PC-3 (cell line): ENCODE measurements around the gene HOMEZ. TPM values are rescaled to one million over a fixed set of nuclear protein-coding genes. Genes with fewer than 3 reads are reported as not detected.
A peak's percentile ranks its signal among the peaks of the same experiment; 100 is the strongest.

Source experiments
- ATAC-seq: fragments of 200-7000 bp; cut with Tn5 transposase; 2 replicates; pipeline ENCODE4 v1.9.1; 2020; ENCODE audit warnings: mild to moderate bottlenecking, moderate library complexity
- BruUV-seq: library from RNA; stranded (reverse); fragments of 400-500 nt; replicated peaks from 2 replicates; lab custom pipeline; 2021; lab: Mats Ljungman, UMichigan
- CTCF ChIA-PET: fragments of 300-600 bp; sonication (Branson Sonifier 250); formaldehyde crosslinking; loops from one replicate; lab custom pipeline; 2022; ENCODE audit warnings: antibody characterized with exemption; lab: Charles Lee
- POLR2A ChIA-PET: fragments of 300-600 bp; sonication (Branson Sonifier 250); formaldehyde crosslinking; loops from one replicate; lab custom pipeline; 2022; ENCODE audit warnings: antibody characterized with exemption; ENCODE audit not compliant: unreplicated experiment; lab: Charles Lee
- DNase-seq: peaks from one replicate; pipeline ENCODE4 v3.0.0-alpha.2; 2015
- H2AFZ ChIP-seq: fragments of 300-600 bp; sonication (generic); 2 replicates; pipeline ENCODE4 v1.6.0; 2016; ENCODE audit warnings: antibody characterized with exemption, low read length
- H3F3A ChIP-seq: fragments of 300-600 bp; sonication (generic); one replicate; pipeline ENCODE4 v1.6.0; 2017; ENCODE audit warnings: antibody characterized with exemption, low read length, control low read depth, mild to moderate bottlenecking; ENCODE audit not compliant: unreplicated experiment
- H3K27ac ChIP-seq: fragments of 300-600 bp; sonication (generic); 2 replicates; pipeline ENCODE4 v1.5.1; 2016; ENCODE audit warnings: mild to moderate bottlenecking, low read length
- H3K27me3 ChIP-seq: fragments of 300-600 bp; sonication (generic); 2 replicates; pipeline ENCODE4 v1.6.1; 2016; ENCODE audit warnings: low read length, mixed read lengths
- H3K36me3 ChIP-seq: fragments of 300-600 bp; sonication (generic); 2 replicates; pipeline ENCODE4 v1.6.1; 2016; ENCODE audit warnings: low read depth, mixed run types, low read length, mixed read lengths
- H3K4me1 ChIP-seq: fragments of 300-600 bp; sonication (generic); 2 replicates; pipeline ENCODE4 v1.5.1; 2016; ENCODE audit warnings: low read length; ENCODE audit not compliant: insufficient read depth
- H3K4me2 ChIP-seq: fragments of 300-600 bp; sonication (generic); 2 replicates; pipeline ENCODE4 v1.6.0; 2016; ENCODE audit warnings: low read length
- H3K4me3 ChIP-seq: fragments of 300-600 bp; sonication (generic); 2 replicates; pipeline ENCODE4 v1.5.1; 2016; ENCODE audit warnings: mild to moderate bottlenecking, low read length, mixed read lengths
- H3K79me2 ChIP-seq: fragments of 300-600 bp; sonication (generic); 2 replicates; pipeline ENCODE4 v1.6.1; 2017; ENCODE audit warnings: low read length, mixed read lengths
- H3K9ac ChIP-seq: fragments of 300-600 bp; sonication (generic); 2 replicates; pipeline ENCODE4 v1.6.0; 2016; ENCODE audit warnings: mild to moderate bottlenecking, low read length
- H3K9me2 ChIP-seq: fragments of 300-600 bp; sonication (generic); replicated peaks from 2 replicates; pipeline ENCODE4 v1.6.1; 2016; ENCODE audit warnings: mixed run types, low read length, mixed read lengths
- H3K9me3 ChIP-seq: fragments of 300-600 bp; sonication (generic); 2 replicates; pipeline ENCODE4 v1.6.1; 2016; ENCODE audit warnings: low read length, mixed read lengths
- H4K20me1 ChIP-seq: fragments of 300-600 bp; sonication (generic); 2 replicates; pipeline ENCODE4 v1.6.1; 2016; ENCODE audit warnings: low read length, mixed read lengths
- CTCF ChIP-seq: fragments of 300-600 bp; sonication (generic); conservative IDR thresholded peaks from 2 replicates; pipeline ENCODE4 v1.5.1; 2017; ENCODE audit warnings: antibody characterized with exemption, low read depth, mild to moderate bottlenecking, low read length
- EZH2 ChIP-seq: fragments of 300-600 bp; sonication (generic); IDR thresholded peaks from one replicate; pipeline ENCODE4 v1.6.1; 2017; ENCODE audit warnings: antibody characterized with exemption, mild to moderate bottlenecking, low read length; ENCODE audit not compliant: unreplicated experiment
- intact Hi-C: fragments of 100-400 bp; cut with micrococcal nuclease; formaldehyde crosslinking; loops from 2 replicates; pipeline ENCODE4 v1.9.0; 2023
- total RNA-seq: library from RNA; depleted of rRNA; stranded (reverse); fragments of >200 nt; gene quantifications from 2 replicates; pipeline ENCODE4 v1.2.3, GENCODE V29; 2014

HOMEZ gene
- total RNA-seq, 1 experiment from 2014 or later, result 7.7 TPM

GRCh38 chr14:23296012-23296777 lies 10.3 kb upstream of the HOMEZ start:
- Histone ChIP-seq H3K79me2 (peaks cover 12% of the 10 kb centered on the region), H3K9me3 (no peaks in the 10 kb centered on the region), H3K27me3 (no peaks in the 10 kb centered on the region), H3F3A (peaks cover 4% of the 10 kb centered on the region), H3K9ac (no peak overlapping the region), H3K36me3 (no peaks in the 10 kb centered on the region), H2AFZ (no peak overlapping the region), H3K27ac (no peak overlapping the region), H4K20me1 (no peaks in the 10 kb centered on the region), H3K9me2 (no peaks in the 10 kb centered on the region), H3K4me3 (no peak overlapping the region), H3K4me1 (peaks cover 12% of the 10 kb centered on the region), H3K4me2 (no peak overlapping the region)
- ChIA-PET CTCF (interaction anchor here (0.7 kb wide), 1 partner anchor 24 kb away, joined by 4 read pairs; no protein-coding TSS in a partner anchor), POLR2A (interaction anchor here (0.7 kb wide), 1 partner anchor 19 kb away, joined by 5 read pairs; no protein-coding TSS in a partner anchor)
- intact Hi-C loops, result no loop called here
- BruUV-seq, result no TSS peak
- ATAC-seq, result no peak
- DNase-seq, result no peak
- TF ChIP-seq CTCF, result no peak

- DNase-seq (peak; percentile 66), ATAC-seq (peak; percentile 70)
- H2AFZ ChIP-seq, result peak overlapping the region; percentile 29
- peaks cover 2% of the 10 kb centered on the region for H3K79me2 ChIP-seq
- H3K9me3 ChIP-seq, result no peaks in the 10 kb centered on the region
- intact Hi-C loops, result loop anchor here (2.0 kb wide), 1 partner anchor 30 kb away; no protein-coding TSS in a partner anchor
- no peaks in the 10 kb centered on the region for H4K20me1 ChIP-seq
- ChIA-PET CTCF (no interaction called here), POLR2A (no interaction called here)
- peak; percentile 89 for TF ChIP-seq CTCF
- TF ChIP-seq EZH2, result no peak
- H3K4me1 ChIP-seq, result peaks cover 3% of the 10 kb centered on the region
- BruUV-seq, result no TSS peak
- H3K27ac ChIP-seq, result no peak overlapping the region
- no peaks in the 10 kb centered on the region for H3K9me2 ChIP-seq
- H3K27me3 ChIP-seq, result no peaks in the 10 kb centered on the region
- H3F3A ChIP-seq, result no peaks in the 10 kb centered on the region
- no peaks in the 10 kb centered on the region for H3K36me3 ChIP-seq
- 0 out of 2 replicates have a peak overlapping the region, but pooled peaks have one; percentile 29 for H3K4me2 ChIP-seq
- no peak overlapping the region for H3K9ac ChIP-seq
- no peak overlapping the region for H3K4me3 ChIP-seq
Observed at GRCh38 chr14:23294734-23295561, 9.0 kb upstream of the HOMEZ start.
